GM03348 (cell line): ENCODE results near the gene RPE65.
A peak's percentile ranks its signal among the peaks of the same experiment; 100 is the strongest.
"Not testable (repeated sequence)": the region's sequence is repeated elsewhere in the genome, so short reads cannot be mapped to it uniquely, and the experiment has no call there.

Experiments used
- DNase-seq: peaks from one replicate; pipeline ENCODE4 v3.0.0; 2012; ENCODE audit warnings: low spot score

RPE65 gene

DNA sequence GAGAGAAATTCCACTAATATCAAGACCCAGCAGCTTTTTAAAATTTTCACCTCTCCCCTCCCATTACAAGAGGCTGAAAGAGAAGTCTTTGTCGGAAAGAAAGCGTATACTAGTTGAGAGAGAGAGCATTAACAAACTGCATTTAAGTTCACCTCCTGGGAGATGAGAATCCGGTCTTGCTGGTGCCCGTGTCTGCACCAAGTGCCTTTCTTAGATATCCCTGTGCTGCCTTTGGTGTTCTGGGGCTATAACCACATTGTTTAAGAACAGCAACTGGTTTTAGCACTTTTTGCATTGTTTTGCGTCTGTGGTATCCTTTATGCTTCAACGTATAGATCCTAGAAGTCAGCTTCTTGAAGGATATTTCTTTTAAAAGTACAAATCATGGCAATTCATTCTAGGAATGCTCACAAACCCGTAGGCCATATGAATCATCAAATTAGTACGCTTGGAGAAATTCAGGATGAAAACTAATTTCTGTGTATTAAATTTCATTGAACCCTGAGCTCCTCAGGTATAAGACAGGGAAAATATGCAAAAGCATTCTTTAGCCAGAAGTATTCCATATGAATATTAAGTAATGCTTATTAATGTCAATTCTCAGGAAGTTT lies 3.4 kb upstream of the RPE65 start:
- DNase-seq: no peak

DNA sequence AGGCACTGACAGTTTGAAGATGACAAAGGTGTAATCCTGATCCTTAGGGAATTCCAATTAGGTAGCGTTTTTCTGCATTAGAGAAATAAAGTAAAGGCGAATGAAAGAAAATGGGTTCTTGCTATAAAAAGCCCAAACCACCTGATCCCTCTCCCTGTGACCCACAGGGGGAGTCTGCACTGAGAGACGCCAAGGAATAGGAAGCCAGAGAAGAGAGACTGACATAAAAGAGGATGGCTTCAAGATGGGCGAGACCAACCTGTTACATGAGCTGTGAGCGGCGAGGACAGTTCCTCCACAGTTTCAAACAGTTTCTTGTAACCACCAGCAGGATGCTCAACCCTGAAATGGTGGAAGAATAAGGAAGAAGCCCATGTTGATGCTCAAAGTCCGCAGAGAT lies 1.4 kb downstream of the RPE65 start:
- no peak for DNase-seq

DNA sequence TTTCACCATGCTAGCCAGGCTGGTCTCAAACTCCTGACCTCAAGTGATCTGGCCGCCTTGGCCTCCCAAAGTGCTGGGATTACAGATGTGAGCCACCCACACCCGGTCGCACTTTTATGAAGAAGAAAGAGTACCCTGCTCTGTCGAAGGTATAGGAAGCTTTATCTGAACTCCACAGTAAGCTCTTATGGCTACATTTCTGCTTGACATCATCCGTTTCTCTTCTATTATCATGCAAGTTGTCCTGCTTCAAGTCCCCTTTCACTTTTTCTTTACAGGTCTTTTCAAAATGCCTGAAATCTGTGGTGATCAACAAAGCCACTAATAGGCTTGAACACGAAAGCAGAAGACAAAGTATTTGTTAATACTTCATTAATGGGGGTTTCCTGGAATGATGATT lies 4.0 kb downstream of the RPE65 start:
- DNase-seq: no peak

DNA sequence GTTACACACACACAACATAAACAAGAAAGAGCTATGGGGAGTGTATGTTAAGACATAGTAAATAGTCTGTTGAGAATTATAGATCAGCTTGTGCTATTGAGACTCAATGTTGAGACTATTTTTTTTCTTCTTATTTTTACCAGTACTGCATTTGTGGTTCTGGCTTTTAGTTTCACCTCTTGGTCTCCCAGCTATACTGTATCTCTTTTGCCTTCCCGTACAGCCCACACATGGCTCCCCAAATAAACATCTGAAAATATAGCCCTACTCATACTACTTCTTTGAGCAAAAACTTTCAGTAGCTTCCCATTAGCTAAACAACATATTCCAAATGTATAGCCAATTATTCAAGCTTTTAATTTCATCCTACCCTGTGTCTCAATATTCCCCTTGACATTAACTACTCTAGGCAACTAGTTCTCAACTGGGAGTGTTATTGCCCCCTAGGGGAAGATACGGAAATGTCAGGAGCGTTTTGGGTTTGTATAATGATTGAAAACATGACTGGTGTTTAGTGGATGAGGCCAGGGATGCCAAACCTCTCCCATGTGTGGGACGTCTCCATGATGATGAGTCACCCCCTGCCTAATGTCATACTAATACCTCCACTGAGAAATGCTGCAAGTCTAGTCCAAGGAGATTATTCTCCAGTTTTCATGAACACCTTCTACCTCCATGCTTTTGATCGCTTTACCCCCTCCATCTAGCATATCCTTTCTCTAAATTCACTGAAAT lies 6.8 kb downstream of the RPE65 start:
- DNase-seq: peak; percentile 59

DNA sequence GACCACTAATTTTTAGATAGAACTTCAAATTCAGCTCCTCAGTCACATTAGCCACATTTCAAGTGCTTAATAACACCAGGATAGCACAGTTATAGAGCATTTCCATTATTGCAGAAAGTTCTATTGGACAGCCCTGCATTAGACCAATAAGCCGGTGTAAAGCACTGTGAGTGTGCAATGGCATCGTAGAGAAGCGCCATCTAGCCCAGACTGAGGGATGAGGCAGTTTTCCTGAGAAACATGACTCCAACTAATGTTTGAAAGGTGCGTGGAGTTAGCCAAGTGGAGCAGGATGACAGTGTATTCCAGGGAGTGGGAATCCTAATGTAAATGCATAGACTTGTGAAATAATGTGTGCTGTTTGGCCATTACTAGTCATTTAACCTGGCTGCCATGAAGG lies 7.7 kb downstream of the RPE65 start:
- DNase-seq: no peak

DNA sequence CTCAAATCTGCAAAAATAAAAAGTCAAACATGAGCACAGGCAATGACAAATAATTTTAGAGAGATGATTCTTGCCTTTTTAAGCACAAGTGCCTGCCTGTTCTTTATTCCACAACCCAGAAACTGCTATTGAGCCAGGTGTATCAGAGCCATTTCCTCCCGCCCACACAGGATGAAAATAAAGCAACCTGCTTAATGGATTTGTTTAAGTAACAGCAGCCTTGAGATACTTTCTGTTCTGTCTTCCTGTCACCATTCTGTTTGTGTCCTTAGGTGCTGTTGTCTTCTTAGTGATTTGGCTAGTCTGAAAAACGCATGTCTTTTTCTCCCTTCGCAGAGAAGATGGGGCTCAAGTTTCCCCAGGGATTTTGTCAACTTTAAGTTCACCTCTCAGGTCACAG lies 11.4 kb downstream of the RPE65 start:
- no peak for DNase-seq

DNA sequence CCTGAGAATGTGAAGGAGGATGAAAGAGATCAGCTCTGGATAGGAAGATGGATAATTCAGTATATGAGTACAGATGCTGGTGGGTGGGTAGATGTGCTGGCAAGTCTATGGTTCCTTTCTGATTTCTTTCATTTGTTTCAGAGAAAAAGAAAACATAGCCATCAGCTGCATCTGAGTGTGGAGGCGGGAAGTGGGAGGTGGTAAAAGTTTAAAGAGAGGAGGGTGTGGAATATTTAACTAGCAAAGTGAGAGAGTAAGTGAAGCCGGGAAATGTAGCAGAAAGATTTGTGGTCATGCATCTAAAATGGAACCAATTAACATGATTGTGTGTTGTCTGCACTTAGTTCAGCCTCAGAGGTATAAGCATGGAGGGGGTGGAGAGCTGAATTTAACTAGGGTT lies 16.4 kb downstream of the RPE65 start:
- no peak for DNase-seq

DNA sequence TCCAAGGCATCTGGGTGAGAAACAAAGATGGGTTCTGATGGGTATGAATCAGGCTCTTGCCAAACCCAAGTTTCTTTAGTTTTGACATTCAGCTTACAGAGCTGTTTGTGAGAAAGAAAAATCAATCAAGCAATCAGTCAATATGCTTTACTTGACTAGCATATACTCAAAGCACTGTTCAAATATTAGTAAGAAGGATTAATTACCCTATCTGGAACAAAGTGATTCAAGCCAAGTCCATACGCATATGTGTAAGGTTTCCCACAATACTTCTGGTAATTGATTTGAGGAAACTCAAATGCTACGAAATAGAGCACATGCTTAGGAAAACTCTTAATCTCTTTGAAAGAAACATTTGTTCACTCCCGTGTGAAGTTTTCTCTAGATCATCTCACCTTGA lies 18.7 kb downstream of the RPE65 start:
- DNase-seq: no peak

DNA sequence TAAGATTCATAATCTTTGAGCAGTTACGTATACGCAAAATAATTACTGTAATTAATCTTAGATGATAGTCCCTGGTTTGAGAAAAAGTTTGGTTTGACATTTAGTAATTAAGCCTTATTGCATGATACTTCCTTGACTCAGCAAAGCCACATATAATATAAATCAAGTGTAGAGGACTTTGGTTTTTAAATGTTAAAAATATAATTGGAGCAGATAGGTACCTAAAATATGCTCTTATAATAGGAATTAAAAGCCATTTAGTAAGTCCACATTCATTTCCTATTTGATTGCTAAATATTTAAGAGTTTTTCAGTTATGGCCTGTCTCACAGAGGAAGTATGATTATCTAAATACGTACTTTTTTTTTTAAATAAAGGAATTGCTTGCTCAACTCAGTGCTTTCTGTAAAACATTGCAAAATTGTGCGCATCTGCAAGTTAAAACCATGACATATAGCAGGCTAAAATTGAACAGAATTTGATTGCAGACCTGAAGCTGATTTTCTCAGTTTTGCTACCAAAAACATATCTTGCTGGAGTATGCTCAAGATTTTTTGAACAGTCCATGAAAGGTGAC lies 20.4 kb downstream of the RPE65 start:
- DNase-seq: no peak

DNA sequence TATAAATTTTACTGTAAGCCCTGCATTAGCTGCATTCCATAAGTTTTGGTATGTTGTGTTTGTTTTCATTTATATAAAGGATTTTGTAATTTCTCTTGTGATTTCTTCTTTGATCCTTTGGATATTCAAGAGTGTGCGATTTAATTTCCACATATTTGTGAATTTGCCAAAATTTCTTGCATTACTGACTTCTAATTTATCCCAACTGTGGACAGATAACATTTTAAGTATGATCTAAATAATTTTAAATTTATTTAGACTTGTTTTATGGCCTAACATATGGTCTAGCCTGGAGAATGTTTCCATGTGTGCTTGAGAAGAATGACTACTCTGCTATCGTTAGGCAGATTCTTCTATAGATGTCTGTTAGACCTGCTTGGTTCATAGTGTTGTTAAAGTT lies 23.2 kb downstream of the RPE65 start:
- no peak for DNase-seq

DNA sequence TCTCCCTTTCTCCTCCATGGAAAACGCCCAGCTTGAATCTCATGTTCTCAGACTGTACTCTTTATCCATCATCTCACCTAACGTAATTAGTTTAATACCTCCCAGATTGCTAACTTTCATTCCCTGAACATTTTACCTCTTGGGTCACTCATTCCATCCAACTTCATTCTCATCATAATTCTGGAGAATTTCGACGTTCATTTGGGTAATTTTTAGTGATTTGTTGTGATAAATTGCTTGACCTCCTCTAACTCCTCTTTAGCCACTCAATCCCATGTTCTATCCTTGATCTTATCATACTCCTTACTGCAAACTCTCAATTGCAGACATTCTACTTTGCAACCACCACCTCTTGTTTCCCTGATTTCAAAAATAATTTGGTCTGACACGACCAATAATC lies 28.4 kb downstream of the RPE65 start:
- DNase-seq: no peak

DNA sequence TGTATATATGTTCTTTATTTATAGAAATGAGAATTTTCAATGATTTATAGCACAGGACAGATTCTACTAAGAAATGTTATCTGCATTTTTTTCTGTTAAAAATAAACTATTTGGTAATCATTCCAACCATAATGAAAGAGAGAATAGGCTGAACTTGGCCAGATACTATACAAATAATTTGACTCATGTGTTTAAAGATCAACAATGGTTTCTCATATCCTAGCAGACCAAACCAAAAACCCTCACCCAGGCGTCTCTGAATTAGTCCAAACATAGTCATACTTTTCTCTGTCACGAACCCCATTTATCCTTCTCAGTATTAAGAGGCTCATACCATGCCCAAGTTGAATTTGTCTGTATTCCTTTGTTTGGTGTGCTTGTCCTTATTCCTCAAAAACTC lies 40.3 kb downstream of the RPE65 start:
- no peak for DNase-seq

DNA sequence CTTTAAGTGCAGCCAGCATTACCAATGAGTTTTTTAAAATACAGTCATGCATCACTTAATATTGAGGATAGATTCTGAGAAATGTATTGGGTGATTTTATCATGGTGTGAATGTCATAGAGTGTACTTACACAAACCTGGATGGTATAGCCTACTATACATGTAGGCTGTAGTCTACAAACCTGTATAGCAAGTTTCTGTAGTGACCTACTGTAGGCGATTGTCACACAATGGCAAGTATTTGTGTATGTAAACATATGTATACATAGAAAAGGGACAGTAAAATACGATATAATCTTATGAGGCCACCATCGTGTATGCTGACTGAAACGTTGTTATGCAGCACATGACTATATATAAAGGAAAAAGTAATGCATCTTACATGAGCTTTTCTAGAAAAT lies 48.2 kb downstream of the RPE65 start:
- DNase-seq: no peak

DNA sequence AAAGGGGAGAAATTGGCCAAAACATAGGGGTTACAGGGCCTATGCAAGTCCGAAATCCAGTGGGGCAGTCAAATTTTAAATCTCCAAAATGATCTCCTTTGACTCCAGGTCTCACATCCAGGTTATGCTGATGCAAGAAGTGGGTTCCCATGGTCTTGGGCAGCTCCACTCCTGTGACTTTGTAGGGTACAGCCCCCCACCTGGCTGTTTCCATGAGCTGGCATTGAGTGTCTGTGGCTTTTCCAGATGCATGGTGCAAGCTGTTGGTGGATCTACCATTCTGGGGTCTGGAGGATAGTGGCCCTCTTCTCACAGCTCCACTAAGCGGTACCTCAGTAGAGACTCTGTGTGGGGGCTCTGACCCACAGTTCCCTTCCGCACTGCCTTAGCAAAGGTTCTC lies 54.2 kb downstream of the RPE65 start:
- DNase-seq: not testable (repeated sequence)

DNA sequence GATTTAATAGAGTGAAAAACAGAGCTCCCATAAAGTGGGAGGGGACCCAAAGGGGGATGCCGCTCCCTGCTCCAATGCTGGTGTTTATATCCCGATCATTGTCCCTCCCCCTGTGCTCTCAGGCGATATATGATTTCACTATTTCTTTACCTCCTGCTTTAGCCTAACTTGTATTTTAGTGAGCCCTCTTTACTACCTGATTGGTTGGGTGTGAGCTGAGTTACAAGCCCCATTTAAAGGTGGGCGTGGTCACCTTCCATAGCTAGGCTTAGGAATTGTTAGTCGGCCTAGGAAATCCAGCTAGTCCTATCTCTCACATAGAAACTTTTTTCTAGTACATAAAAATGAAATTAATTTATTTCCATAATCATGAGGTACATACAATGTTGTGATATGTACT lies 57.3 kb downstream of the RPE65 start:
- DNase-seq: not testable (repeated sequence)

DNA sequence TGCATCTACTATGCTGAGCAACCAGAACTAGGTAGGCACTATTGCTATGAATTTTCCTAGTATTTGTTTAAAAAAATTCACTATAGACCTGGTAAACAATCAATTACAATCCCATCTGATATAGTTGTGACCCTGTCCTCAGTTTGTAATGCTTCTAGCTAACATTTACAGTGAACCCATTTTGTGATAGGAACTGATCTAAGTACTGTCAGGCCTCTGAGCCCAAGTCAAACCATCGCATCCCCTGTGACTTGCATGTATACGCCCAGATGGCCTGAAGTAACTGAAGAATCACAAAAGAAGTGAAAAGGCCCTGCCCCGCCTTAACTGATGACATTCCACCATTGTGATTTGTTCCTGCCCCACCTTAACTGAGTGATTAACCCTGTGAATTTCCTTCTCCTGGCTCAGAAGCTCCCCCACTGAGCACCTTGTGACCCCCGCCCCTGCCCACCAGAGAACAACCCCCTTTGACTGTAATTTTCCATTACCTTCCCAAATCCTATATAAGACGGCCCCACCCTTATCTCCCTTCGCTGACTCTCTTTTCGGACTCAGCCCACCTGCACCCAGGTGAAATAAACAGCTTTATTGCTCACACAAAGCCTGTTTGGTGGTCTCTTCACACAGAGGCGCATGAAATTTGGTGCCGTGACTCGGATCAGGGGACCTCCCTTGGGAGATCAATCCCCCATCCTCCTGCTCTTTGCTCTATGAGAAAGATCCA lies 63.8 kb downstream of the RPE65 start:
- not testable (repeated sequence) for DNase-seq

DNA sequence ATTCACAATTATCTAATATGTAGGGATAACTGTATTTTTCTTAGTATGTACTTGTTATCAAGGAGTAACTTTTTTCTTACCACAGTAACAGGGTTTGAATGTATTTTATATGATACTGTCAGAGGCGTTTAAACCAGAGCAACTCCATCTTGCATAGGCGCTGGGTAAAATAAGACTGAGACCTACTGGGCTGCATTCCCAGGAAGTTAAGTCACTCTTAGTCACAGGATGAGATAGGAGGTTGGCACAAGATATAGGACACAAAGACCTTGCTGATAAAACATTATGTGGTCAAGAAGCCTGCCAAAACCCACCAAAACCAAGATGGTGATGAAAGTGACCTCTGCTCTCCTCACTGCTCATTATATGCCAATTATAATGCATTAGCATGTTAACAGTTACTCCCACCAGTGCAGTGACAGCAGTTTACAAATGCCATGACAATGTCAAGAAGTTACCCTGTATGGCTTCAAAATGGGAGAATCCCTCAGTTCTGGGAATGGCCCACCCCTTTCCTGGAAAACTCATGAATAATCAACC lies 64.8 kb downstream of the RPE65 start:
- no peak for DNase-seq

DNA sequence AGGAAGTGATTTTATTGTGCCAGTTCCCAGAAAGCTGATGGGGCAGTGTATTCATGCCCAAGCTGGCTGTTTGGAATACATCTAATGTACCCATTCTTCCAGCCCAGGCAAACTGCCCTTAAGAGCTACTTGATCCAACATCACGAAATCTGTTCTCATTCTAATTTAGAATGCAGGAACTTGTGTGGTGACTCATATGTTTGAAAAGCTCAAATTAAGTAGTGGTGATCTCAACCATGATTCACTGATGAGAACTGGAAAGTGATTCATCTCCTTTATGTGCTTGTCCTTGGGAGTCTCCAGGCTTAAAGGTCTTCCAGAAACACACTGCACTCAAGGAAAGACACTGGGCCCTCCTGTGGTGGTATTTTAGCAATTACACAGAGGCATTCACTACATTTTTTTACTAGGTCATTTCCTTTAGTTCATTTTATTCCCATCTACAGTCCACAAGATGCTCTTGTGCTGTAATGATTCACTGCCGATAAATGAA lies 65.4 kb downstream of the RPE65 start:
- peak; percentile 90 for DNase-seq

DNA sequence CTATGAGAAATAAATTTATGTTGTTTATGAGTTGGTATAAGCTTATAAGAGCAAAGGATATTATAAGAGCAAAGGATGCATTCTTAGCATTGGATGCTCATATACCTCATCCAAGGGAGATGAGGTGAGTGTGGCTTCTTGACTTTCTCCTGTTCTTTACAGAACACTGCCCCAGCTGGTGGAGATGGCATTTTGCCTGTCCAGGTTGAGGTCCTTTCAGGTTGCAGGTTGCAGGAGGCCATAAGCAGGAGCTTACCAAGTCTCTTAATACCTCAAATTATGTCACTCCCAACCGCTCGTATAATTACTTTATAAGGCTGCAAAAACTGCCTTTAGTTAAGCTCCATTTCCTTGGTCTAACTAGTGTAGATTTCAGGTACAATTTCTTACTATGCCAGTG lies 66.7 kb downstream of the RPE65 start:
- no peak for DNase-seq

DNA sequence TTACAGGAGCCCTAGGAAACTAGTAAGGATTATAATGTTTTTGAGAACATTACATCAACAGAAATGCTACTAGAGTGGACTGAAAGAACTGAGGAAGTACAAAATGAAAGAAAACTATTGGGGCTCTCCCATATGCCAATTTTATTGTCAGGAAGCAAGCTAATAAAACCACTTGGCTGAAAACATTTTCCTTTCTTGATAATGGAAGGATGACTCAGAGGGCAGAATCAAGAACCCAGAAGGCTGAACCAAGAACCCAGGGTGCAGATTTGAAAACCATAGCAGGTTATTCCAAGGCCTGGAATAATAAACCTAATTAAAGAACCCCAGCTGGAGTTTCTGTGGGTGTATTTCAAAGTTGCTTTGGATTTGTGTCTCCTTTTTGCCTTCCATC lies 70.7 kb downstream of the RPE65 start:
- DNase-seq: no peak
